ENCODE results near the gene HSD17B12.
"Not testable (repeated sequence)": the region's sequence is repeated elsewhere in the genome, so short reads cannot be mapped to it uniquely, and the experiment has no call there.

The HSD17B12 gene

GRCh38 chr11:43680521-43681400 is at the start of gene HSD17B12:
Gene HSD17B12 (plus strand): TSS chr11:43680738. CDS start chr11:43680828, 90 bp downstream.
- DNase-seq (ENCODE audit: low read depth): peak; percentile 97

DNA sequence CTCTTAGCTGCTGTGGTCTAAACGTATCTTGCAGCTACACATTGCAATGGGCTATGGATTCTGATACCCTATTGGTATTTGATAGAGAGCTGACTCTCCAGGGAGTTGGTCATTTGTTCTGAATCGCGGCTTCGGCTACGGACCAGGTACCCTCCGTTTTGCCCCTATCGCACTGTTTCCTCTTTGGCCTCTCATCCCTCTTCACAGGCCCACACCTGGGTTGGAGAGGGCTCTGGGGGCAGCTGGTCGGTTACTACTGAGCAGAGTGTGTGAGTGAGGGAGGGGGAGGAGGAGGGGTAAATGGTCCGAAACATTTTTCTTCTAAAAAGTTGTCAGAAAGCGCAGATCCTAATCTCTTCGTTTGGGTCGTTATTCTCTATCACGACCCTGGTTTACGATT is 48.8 kb upstream of the HSD17B12 start:
- no peak for DNase-seq (ENCODE audit: low read depth)

GRCh38 chr11:43632181-43632580 is 48.4 kb upstream of the HSD17B12 start:
- no peak for DNase-seq (ENCODE audit: low read depth)

DNA sequence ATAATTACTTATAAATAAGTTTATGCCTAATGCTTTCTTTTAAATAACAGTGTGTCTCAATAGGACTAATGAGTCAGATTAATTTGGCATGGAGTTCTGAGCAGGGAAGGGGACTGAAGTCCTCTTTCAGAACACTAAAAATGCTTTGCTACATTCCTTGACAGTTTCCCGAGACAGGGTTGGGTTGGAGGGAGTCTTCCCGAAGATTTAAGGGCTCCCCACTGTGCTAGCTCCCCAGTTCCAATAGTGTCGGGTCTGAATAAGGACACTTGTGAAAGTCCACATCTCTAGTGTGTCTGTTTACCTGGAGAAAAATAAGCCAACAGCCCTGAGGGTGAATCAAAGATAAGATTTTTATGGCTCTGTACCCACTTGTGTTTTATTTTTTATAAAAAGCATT is 41.8 kb upstream of the HSD17B12 start:
- no peak for DNase-seq (ENCODE audit: low read depth)

DNA sequence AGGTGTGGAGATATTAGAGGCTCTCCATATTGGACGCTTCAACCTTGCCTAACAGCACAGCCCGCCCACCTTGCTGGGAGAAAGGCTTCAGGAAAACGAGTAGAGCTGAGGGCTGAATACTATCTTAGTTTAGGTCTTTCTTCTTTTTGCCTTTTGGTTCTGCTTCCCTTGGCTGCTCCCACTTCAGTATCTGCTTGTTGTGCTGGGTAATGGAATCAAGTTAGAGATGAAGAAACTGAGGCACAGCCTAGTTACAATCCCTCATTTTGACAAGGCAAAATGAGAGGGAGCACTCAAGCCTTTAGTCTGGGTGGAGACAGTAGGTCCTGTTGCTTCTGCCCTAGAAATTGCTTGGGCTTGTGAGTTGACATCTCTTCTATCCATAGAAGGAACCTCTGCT is 41.3 kb upstream of the HSD17B12 start:
- DNase-seq (ENCODE audit: low read depth): no peak

DNA sequence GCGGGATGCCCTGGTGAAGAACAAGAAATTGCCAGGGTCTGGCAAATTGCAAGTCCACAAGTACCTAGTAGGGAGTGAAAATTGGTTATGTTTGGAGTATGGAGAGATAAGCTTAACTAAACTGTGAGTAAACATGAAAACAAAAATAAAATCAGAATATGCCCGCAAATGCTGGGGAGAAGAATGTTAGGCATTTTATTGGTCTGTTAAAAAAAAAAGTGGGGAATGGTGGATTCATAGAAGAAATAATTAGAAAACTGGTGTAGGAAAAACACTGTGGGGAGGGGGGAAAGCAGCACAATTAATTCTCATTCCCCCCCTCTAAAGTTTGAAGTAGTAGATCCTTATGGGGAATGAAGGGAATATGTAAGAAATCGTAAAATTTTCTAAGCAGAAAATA is 40.6 kb upstream of the HSD17B12 start:
- no peak for DNase-seq (ENCODE audit: low read depth)

DNA sequence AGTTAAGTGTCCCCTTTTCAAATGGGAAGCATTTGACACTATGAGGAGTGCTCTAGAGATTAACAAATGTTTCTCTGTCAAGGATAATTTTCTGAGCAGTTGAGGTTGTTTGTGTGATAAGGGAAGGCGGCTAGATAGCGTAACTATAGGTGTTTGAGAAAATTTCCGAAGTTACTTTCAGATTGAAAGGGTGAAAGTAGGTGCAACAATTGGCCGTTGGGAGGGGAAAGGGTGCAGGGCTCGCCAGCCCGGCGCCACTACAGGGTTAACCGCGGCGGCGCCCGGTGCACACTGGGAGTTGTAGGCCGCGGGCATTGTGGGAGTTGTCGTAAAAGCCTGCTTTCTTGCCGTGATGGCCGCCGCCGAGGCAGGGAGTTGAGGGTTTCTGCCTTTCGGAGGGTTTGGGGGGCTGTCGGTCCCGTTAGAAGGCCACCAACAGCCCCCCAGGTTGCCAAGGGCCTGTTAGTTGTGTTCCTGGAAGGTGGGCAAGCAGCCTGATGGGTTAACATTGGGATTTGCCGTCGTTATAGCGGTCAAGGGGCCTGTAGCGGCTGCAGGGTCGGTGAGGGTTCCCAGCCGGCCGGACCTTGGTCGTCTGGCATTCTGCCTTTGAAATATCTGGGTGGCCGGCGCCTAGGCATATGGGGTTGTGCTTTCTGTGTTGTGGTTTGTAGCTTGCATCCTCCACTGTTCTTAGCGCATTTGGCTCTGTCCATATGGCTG is 36.5 kb upstream of the HSD17B12 start:
- DNase-seq (ENCODE audit: low read depth): peak; percentile 76

DNA sequence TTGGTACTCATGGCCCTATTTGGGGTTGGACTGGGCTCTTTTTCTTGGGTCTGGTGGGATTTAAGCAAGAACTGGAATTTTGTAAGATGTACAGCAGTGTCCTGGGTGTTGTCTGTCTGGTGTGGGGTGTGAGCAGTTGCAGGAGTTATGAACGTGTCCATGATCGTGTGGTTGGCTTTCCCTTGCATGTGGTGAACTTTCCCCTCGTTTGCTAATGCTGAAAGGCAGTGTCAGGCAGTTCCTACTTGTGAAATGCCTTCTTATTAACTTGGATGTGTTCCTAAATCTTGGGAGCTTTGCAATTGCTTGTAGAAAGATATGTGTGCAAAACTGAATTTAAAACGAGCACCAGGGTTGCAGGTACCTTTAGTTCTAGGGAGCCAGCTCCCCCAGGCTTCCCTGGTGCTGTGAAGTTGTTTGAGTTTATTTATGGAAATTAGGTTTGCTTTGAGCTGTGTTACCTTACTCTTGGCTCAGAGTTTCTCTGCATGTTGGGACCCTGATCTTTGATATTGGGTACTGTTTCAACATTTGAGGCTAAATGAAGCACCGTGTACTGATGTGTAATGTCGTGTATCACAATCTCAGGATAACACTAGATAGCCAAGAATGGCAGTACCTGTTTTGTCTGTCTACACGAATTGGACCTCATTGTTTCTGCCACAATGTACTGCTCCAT is 35.8 kb upstream of the HSD17B12 start:
- DNase-seq (ENCODE audit: low read depth): no peak

GRCh38 chr11:43646767-43647166 is 33.8 kb upstream of the HSD17B12 start:
- no peak for DNase-seq (ENCODE audit: low read depth)

GRCh38 chr11:43648888-43649287 is 31.6 kb upstream of the HSD17B12 start:
- no peak for DNase-seq (ENCODE audit: low read depth)

- DNase-seq (ENCODE audit: low read depth): no peak
Observed at GRCh38 chr11:43649501-43649900, 31.0 kb upstream of the HSD17B12 start.

DNA sequence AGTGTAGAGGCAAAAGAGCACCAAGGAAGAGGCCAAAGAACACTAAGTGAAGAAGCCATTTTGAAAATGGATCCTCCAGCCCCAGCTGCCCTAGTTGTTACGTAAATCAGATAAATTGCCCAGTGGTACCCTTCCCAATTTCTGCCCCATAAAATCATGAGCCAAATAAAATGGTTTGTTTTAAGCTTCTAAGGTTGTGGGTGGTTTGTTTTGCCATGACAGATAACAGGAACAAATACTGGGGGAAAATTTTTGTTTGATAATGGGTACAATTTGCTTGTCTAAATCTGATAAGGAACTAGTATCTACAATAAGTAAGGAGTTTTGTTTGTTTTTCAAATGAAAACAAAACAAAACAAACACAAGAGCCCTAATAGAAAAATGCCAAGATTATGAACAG is 30.6 kb upstream of the HSD17B12 start:
- no peak for DNase-seq (ENCODE audit: low read depth)

DNA sequence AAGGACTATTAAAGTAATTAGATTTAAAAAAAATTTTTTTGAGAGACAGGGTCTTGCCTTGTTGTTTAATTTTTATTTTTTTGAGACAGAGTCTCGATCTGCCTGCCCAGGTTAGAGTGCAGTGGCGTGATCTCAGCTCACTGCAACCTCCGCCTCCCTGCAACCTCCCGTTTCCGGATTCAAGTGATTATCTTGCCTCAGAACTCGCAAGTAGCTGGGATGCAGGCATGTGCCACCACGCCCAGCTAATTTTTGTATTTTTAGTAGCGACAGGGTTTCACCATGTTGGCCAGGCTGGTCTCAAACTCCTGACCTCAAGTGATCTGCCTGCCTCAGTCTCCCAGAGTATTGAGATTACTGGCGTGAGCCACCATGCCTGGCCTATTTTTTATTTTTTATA is 17.5 kb upstream of the HSD17B12 start:
- not testable (repeated sequence) for DNase-seq (ENCODE audit: low read depth)

- DNase-seq (ENCODE audit: low read depth): no peak
Observed at GRCh38 chr11:43664295-43664694, 16.2 kb upstream of the HSD17B12 start.

- not testable (repeated sequence) for DNase-seq (ENCODE audit: low read depth)
Observed at GRCh38 chr11:43671284-43671683, 9.3 kb upstream of the HSD17B12 start.

- DNase-seq (ENCODE audit: low read depth): no peak
Observed at GRCh38 chr11:43674560-43674959, 6.0 kb upstream of the HSD17B12 start.

GRCh38 chr11:43676933-43677332 is 3.6 kb upstream of the HSD17B12 start:
- DNase-seq (ENCODE audit: low read depth): no peak

DNA sequence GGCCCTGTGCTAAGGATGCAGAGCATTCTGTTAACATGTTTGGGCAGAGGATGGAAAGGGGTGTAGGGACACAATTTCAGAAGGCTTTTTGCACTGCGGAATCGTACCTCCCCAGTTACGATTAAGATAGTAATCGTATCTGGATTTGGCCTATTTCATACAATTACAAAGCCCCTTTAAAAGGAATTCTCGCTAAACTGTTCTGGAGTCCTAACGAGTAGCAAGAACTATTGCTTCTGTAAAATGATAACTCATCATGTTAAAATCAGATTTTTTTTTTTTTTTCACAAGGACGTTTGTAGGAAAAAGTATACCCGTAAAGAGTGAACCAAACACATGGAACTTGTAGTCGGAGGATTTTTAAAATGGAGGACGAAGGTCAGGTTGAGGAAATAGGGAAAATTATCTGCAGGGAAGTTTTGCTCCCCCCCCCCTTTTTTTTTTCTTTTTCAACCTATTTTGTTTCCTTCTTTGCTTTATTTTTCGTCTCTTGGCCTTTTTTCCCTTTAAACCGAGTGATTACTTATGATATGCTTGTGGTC is 934 bp downstream of the HSD17B12 start:
- no peak for DNase-seq (ENCODE audit: low read depth)

GRCh38 chr11:43682081-43682480 is 1.5 kb downstream of the HSD17B12 start:
- not testable (repeated sequence) for DNase-seq (ENCODE audit: low read depth)

GRCh38 chr11:43685440-43685839 is 4.9 kb downstream of the HSD17B12 start:
- no peak for DNase-seq (ENCODE audit: low read depth)

GRCh38 chr11:43686207-43686606 is 5.7 kb downstream of the HSD17B12 start:
- DNase-seq (ENCODE audit: low read depth): no peak

- no peak for DNase-seq (ENCODE audit: low read depth)
Observed at GRCh38 chr11:43687120-43687791, 6.7 kb downstream of the HSD17B12 start.

All from stimulated activated CD8-positive, alpha-beta memory T cell treated with anti-CD3 and anti-CD28 coated beads, Interleukin-12 subunit alpha, Interleukin-12 subunit beta, amount 100 ng/mL, for 4 hours (primary cell).